HepG2 (cell line): ENCODE measurements around the gene LRRC45. TPM values are rescaled to one million over a fixed set of nuclear protein-coding genes. Genes with fewer than 3 reads are reported as not detected.

Source experiments
- KIAA2018 ChIP-seq: sonication (generic); formaldehyde crosslinking; IDR thresholded peaks from 2 replicates; pipeline ENCODE4 v1.5.0; 2020; ENCODE audit warnings: mild to moderate bottlenecking, missing genetic modification reagents, borderline replicate concordance
- MLX ChIP-seq: IDR thresholded peaks from 2 replicates; pipeline ENCODE4 v1.6.1; 2016
- NCOA5 ChIP-seq: sonication (generic); formaldehyde crosslinking; IDR thresholded peaks from 2 replicates; pipeline ENCODE4 v1.4.0; 2020; ENCODE audit warnings: missing genetic modification reagents
- SNRNP70 ChIP-seq: fragments of 200-400 bp; formaldehyde crosslinking; IDR thresholded peaks from 2 replicates; pipeline ENCODE4 v1.6.1; 2017; ENCODE audit warnings: mild to moderate bottlenecking, low read depth, low read length, moderate library complexity
- ZFYVE20 ChIP-seq: sonication (generic); formaldehyde crosslinking; IDR thresholded peaks from 2 replicates; pipeline ENCODE4 v1.8.0; 2023; ENCODE audit warnings: low read depth, mild to moderate bottlenecking, moderate library complexity, missing genetic modification reagents, borderline replicate concordance
- ZNF124 ChIP-seq: sonication (generic); formaldehyde crosslinking; IDR thresholded peaks from 2 replicates; pipeline ENCODE4 v1.4.0; 2020; ENCODE audit warnings: missing genetic modification reagents
- ZNF441 ChIP-seq: sonication (generic); formaldehyde crosslinking; IDR thresholded peaks from 2 replicates; pipeline ENCODE4 v1.7.0; 2021; ENCODE audit warnings: missing genetic modification reagents, borderline replicate concordance
- ZNF501 ChIP-seq: sonication (generic); formaldehyde crosslinking; IDR thresholded peaks from 2 replicates; pipeline ENCODE4 v1.5.1; 2020; ENCODE audit warnings: mild to moderate bottlenecking, moderate library complexity, missing genetic modification reagents
- ZNF562 ChIP-seq: sonication (generic); formaldehyde crosslinking; IDR thresholded peaks from 2 replicates; pipeline ENCODE4 v1.8.0; 2022; ENCODE audit warnings: missing genetic modification reagents, borderline replicate concordance
- ZNF850 ChIP-seq: sonication (generic); formaldehyde crosslinking; conservative IDR thresholded peaks from 2 replicates; pipeline ENCODE4 v1.9.0; 2021; ENCODE audit warnings: mild to moderate bottlenecking, missing genetic modification reagents
- polyA plus RNA-seq, 8 experiments: library from polyadenylated mRNA; depleted of rRNA in 3 of 8; stranded (reverse) in 7 of 8; unstranded in 1 of 8; fragments of >200 nt; fragmentation: Illumina TruSeq in 4 of 8; extraction: Trizol in 4 of 8; gene quantifications; 2 replicates each; pipeline versions ENCODE4 v1.2.1 to v1.2.3, GENCODE V29; 2011 to 2016; ENCODE audit warnings: low read depth in 4 of 8, missing spikeins in 1 of 8, mixed read lengths in 1 of 8; ENCODE audit not compliant: insufficient read depth in 1 of 8
- total RNA-seq, 5 experiments: library from RNA; depleted of rRNA; stranded (reverse); fragments of >200 nt; fragmentation: Illumina TruSeq; extraction: Trizol; gene quantifications; 2 replicates each; pipeline ENCODE4 v1.2.3, GENCODE V29; 2016; ENCODE audit warnings: low read depth in 1 of 5

The LRRC45 gene
- total and polyA plus RNA-seq, 2 of the 13 experiments (the other 11 are each of a cell fraction or from before 2014, with no cell fraction given), result 11.6 to 48.1 TPM

- TF ChIP-seq KIAA2018 (CRISPR knock-in tag) (no peak), ZNF441 (CRISPR knock-in tag) (no peak; the same call in 1 of the 2 replicates), ZNF124 (CRISPR knock-in tag) (0 out of 2 replicates have a peak, but pooled peaks have one; percentile 39), NCOA5 (CRISPR knock-in tag) (no peak), ZFYVE20 (CRISPR knock-in tag) (peak; percentile 46; the same call in 1 of the 2 replicates), MLX (CRISPR knock-in tag) (peak; percentile 59; the same call in 1 of the 2 replicates), ZNF562 (CRISPR knock-in tag) (no peak), ZNF850 (CRISPR knock-in tag) (no peak), ZNF501 (CRISPR knock-in tag) (peak; percentile 62; the same call in 1 of the 2 replicates), SNRNP70 (no peak)
Measured at GRCh38 chr17:81995463-81996231, 27.5 kb upstream of the LRRC45 start (continued).
